ENCODE measurements around the gene CACNG8.
"Not testable (repeated sequence)": the region's sequence is repeated elsewhere in the genome, so short reads cannot be mapped to it uniquely, and the experiment has no call there.

CACNG8 gene

GRCh38 chr19:53962887-53963431 lies at the start of gene CACNG8:
Gene CACNG8, plus strand, starts transcription at chr19:53962937.
- DNase-seq (ENCODE audit: low read depth): no peak

GRCh38 chr19:53915000-53915399 lies 47.7 kb upstream of the CACNG8 start:
- DNase-seq (ENCODE audit: low read depth): no peak

GRCh38 chr19:53916004-53916403 lies 46.7 kb upstream of the CACNG8 start:
- no peak for DNase-seq (ENCODE audit: low read depth)

- no peak for DNase-seq (ENCODE audit: low read depth)
Observed at GRCh38 chr19:53917356-53917755, 45.4 kb upstream of the CACNG8 start.

GRCh38 chr19:53927739-53928138 lies 35.0 kb upstream of the CACNG8 start:
- DNase-seq (ENCODE audit: low read depth): no peak

- no peak for DNase-seq (ENCODE audit: low read depth)
Observed at GRCh38 chr19:53936029-53936428, 26.7 kb upstream of the CACNG8 start.

GRCh38 chr19:53942001-53942786 lies 20.5 kb upstream of the CACNG8 start:
- no peak for DNase-seq (ENCODE audit: low read depth)

- no peak for DNase-seq (ENCODE audit: low read depth)
Observed at GRCh38 chr19:53944416-53944815, 18.3 kb upstream of the CACNG8 start.

- no peak for DNase-seq (ENCODE audit: low read depth)
Observed at GRCh38 chr19:53944933-53945332, 17.8 kb upstream of the CACNG8 start.

- DNase-seq (ENCODE audit: low read depth): no peak
Observed at GRCh38 chr19:53945441-53945840, 17.3 kb upstream of the CACNG8 start.

- DNase-seq (ENCODE audit: low read depth): no peak
Observed at GRCh38 chr19:53945998-53946397, 16.7 kb upstream of the CACNG8 start.

GRCh38 chr19:53947624-53948023 lies 15.1 kb upstream of the CACNG8 start:
- no peak for DNase-seq (ENCODE audit: low read depth)

GRCh38 chr19:53948611-53949010 lies 14.1 kb upstream of the CACNG8 start:
- not testable (repeated sequence) for DNase-seq (ENCODE audit: low read depth)

GRCh38 chr19:53951436-53951835 lies 11.3 kb upstream of the CACNG8 start:
- no peak for DNase-seq (ENCODE audit: low read depth)

GRCh38 chr19:53951947-53952346 lies 10.8 kb upstream of the CACNG8 start:
- DNase-seq (ENCODE audit: low read depth): no peak

- no peak for DNase-seq (ENCODE audit: low read depth)
Observed at GRCh38 chr19:53953383-53953782, 9.4 kb upstream of the CACNG8 start.

GRCh38 chr19:53957448-53958167 lies 5.1 kb upstream of the CACNG8 start:
- no peak for DNase-seq (ENCODE audit: low read depth)

- DNase-seq (ENCODE audit: low read depth): no peak
Observed at GRCh38 chr19:53958168-53958571, 4.6 kb upstream of the CACNG8 start.

- no peak for DNase-seq (ENCODE audit: low read depth)
Observed at GRCh38 chr19:53958823-53959757, 3.6 kb upstream of the CACNG8 start.

GRCh38 chr19:53960187-53960586 lies 2.5 kb upstream of the CACNG8 start:
- no peak for DNase-seq (ENCODE audit: low read depth)

- DNase-seq (ENCODE audit: low read depth): no peak
Observed at GRCh38 chr19:53960886-53961285, 1.9 kb upstream of the CACNG8 start.
